ENCODE measurements around the gene DGKZ.

The DGKZ gene

GRCh38 chr11:46351606-46352005 is 4.3 kb downstream of the DGKZ start:
- Histone ChIP-seq H3K36me3 (ENCODE audit: insufficient read depth, low read length) (no peaks in the 10 kb centered on the region), H3K4me2 (ENCODE audit: low read length) (no peak overlapping the region), H3K9ac (ENCODE audit: low read depth, low read length) (no peak overlapping the region), H3K27me3 (ENCODE audit: control insufficient read depth, insufficient read depth, low read length) (no peaks in the 10 kb centered on the region), H3K4me1 (ENCODE audit: control insufficient read depth, insufficient read depth, low read length) (peaks cover 36% of the 10 kb centered on the region), H3K9me3 (replicated peaks; ENCODE audit: low read length) (no peaks in the 10 kb centered on the region), H3K4me3 (ENCODE audit: low read length) (no peak overlapping the region)

GRCh38 chr11:46352063-46352841 is 5.0 kb downstream of the DGKZ start:
- no peak overlapping the region for H3K4me3 ChIP-seq (ENCODE audit: low read length)
- H3K9me3 ChIP-seq (replicated peaks; ENCODE audit: low read length): no peaks in the 10 kb centered on the region
- peaks cover 39% of the 10 kb centered on the region for H3K4me1 ChIP-seq (ENCODE audit: control insufficient read depth, insufficient read depth, low read length)
- peak overlapping the region; percentile 14 for H3K4me2 ChIP-seq (ENCODE audit: low read length)
- H3K27me3 ChIP-seq (ENCODE audit: control insufficient read depth, insufficient read depth, low read length): no peaks in the 10 kb centered on the region
- H3K36me3 ChIP-seq (ENCODE audit: insufficient read depth, low read length): no peaks in the 10 kb centered on the region
- H3K9ac ChIP-seq (ENCODE audit: low read depth, low read length): no peak overlapping the region

- H3K36me3 ChIP-seq (ENCODE audit: insufficient read depth, low read length): no peaks in the 10 kb centered on the region
- H3K9ac ChIP-seq (ENCODE audit: low read depth, low read length): no peak overlapping the region
- no peaks in the 10 kb centered on the region for H3K9me3 ChIP-seq (replicated peaks; ENCODE audit: low read length)
- no peaks in the 10 kb centered on the region for H3K27me3 ChIP-seq (ENCODE audit: control insufficient read depth, insufficient read depth, low read length)
- peaks cover 32% of the 10 kb centered on the region for H3K4me1 ChIP-seq (ENCODE audit: control insufficient read depth, insufficient read depth, low read length)
- H3K4me3 ChIP-seq (ENCODE audit: low read length): no peak overlapping the region
- no peak overlapping the region for H3K4me2 ChIP-seq (ENCODE audit: low read length)
These were observed 6.4 kb downstream of the DGKZ start for GRCh38 chr11:46353698-46354097.

- Histone ChIP-seq H3K4me1 (ENCODE audit: control insufficient read depth, insufficient read depth, low read length) (peaks cover 37% of the 10 kb centered on the region), H3K27me3 (ENCODE audit: control insufficient read depth, insufficient read depth, low read length) (no peaks in the 10 kb centered on the region), H3K9ac (ENCODE audit: low read depth, low read length) (no peak overlapping the region), H3K4me2 (ENCODE audit: low read length) (no peak overlapping the region), H3K36me3 (ENCODE audit: insufficient read depth, low read length) (no peaks in the 10 kb centered on the region), H3K4me3 (ENCODE audit: low read length) (no peak overlapping the region), H3K9me3 (replicated peaks; ENCODE audit: low read length) (no peaks in the 10 kb centered on the region)
These were observed 9.7 kb downstream of the DGKZ start for GRCh38 chr11:46356924-46357482.

- no peak overlapping the region for H3K4me3 ChIP-seq (ENCODE audit: low read length)
- H3K9me3 ChIP-seq (replicated peaks; ENCODE audit: low read length): no peaks in the 10 kb centered on the region
- no peak overlapping the region for H3K4me2 ChIP-seq (ENCODE audit: low read length)
- no peak overlapping the region for H3K9ac ChIP-seq (ENCODE audit: low read depth, low read length)
- no peaks in the 10 kb centered on the region for H3K27me3 ChIP-seq (ENCODE audit: control insufficient read depth, insufficient read depth, low read length)
- no peaks in the 10 kb centered on the region for H3K36me3 ChIP-seq (ENCODE audit: insufficient read depth, low read length)
- peaks cover 39% of the 10 kb centered on the region for H3K4me1 ChIP-seq (ENCODE audit: control insufficient read depth, insufficient read depth, low read length)
These were observed 10.2 kb downstream of the DGKZ start for GRCh38 chr11:46357483-46357936.

GRCh38 chr11:46359953-46360352 is 12.7 kb downstream of the DGKZ start:
- H3K27me3 ChIP-seq (ENCODE audit: control insufficient read depth, insufficient read depth, low read length): no peaks in the 10 kb centered on the region
- H3K36me3 ChIP-seq (ENCODE audit: insufficient read depth, low read length): peaks cover 7% of the 10 kb centered on the region
- H3K4me2 ChIP-seq (ENCODE audit: low read length): no peak overlapping the region
- no peaks in the 10 kb centered on the region for H3K9me3 ChIP-seq (replicated peaks; ENCODE audit: low read length)
- H3K4me3 ChIP-seq (ENCODE audit: low read length): no peak overlapping the region
- H3K4me1 ChIP-seq (ENCODE audit: control insufficient read depth, insufficient read depth, low read length): peaks cover 48% of the 10 kb centered on the region
- no peak overlapping the region for H3K9ac ChIP-seq (ENCODE audit: low read depth, low read length)

- Histone ChIP-seq H3K9me3 (replicated peaks; ENCODE audit: low read length) (no peaks in the 10 kb centered on the region), H3K9ac (ENCODE audit: low read depth, low read length) (peak overlapping the region; percentile 87), H3K4me3 (ENCODE audit: low read length) (peak overlapping the region; percentile 55), H3K27me3 (ENCODE audit: control insufficient read depth, insufficient read depth, low read length) (no peaks in the 10 kb centered on the region), H3K36me3 (ENCODE audit: insufficient read depth, low read length) (peaks cover 7% of the 10 kb centered on the region), H3K4me2 (ENCODE audit: low read length) (peak overlapping the region; percentile 93), H3K4me1 (ENCODE audit: control insufficient read depth, insufficient read depth, low read length) (peaks cover 48% of the 10 kb centered on the region)
These were observed 13.6 kb downstream of the DGKZ start for GRCh38 chr11:46360878-46361277.

- Histone ChIP-seq H3K27me3 (ENCODE audit: control insufficient read depth, insufficient read depth, low read length) (no peaks in the 10 kb centered on the region), H3K9me3 (replicated peaks; ENCODE audit: low read length) (no peaks in the 10 kb centered on the region), H3K4me2 (ENCODE audit: low read length) (peak overlapping the region; percentile 93), H3K9ac (ENCODE audit: low read depth, low read length) (peak overlapping the region; percentile 87), H3K4me1 (ENCODE audit: control insufficient read depth, insufficient read depth, low read length) (peaks cover 48% of the 10 kb centered on the region), H3K4me3 (ENCODE audit: low read length) (peak overlapping the region; percentile 55), H3K36me3 (ENCODE audit: insufficient read depth, low read length) (peaks cover 7% of the 10 kb centered on the region)
These were observed 14.3 kb downstream of the DGKZ start for GRCh38 chr11:46361283-46362155.

GRCh38 chr11:46362156-46363030 is 15.1 kb downstream of the DGKZ start:
- H3K36me3 ChIP-seq (ENCODE audit: insufficient read depth, low read length): peaks cover 7% of the 10 kb centered on the region
- H3K4me1 ChIP-seq (ENCODE audit: control insufficient read depth, insufficient read depth, low read length): peaks cover 43% of the 10 kb centered on the region
- H3K27me3 ChIP-seq (ENCODE audit: control insufficient read depth, insufficient read depth, low read length): no peaks in the 10 kb centered on the region
- peak overlapping the region; percentile 93 for H3K4me2 ChIP-seq (ENCODE audit: low read length)
- no peaks in the 10 kb centered on the region for H3K9me3 ChIP-seq (replicated peaks; ENCODE audit: low read length)
- peak overlapping the region; percentile 87 for H3K9ac ChIP-seq (ENCODE audit: low read depth, low read length)
- H3K4me3 ChIP-seq (ENCODE audit: low read length): peak overlapping the region; percentile 66

GRCh38 chr11:46363031-46363407 is 15.8 kb downstream of the DGKZ start:
- Histone ChIP-seq H3K9me3 (replicated peaks; ENCODE audit: low read length) (no peaks in the 10 kb centered on the region), H3K4me3 (ENCODE audit: low read length) (peak overlapping the region; percentile 66), H3K9ac (ENCODE audit: low read depth, low read length) (peak overlapping the region; percentile 87), H3K27me3 (ENCODE audit: control insufficient read depth, insufficient read depth, low read length) (no peaks in the 10 kb centered on the region), H3K36me3 (ENCODE audit: insufficient read depth, low read length) (peaks cover 7% of the 10 kb centered on the region), H3K4me1 (ENCODE audit: control insufficient read depth, insufficient read depth, low read length) (peaks cover 46% of the 10 kb centered on the region), H3K4me2 (ENCODE audit: low read length) (peak overlapping the region; percentile 93)

Measured in skeletal muscle satellite cell (primary cell).